Inferior parietal cortex (tissue), 1 donor: ENCODE results near the gene ARPC1A.

Experiments
- DNase-seq: peaks from one replicate; pipeline ENCODE4 v3.0.0-alpha.2; 2016; ENCODE audit errors: extremely low spot score

ARPC1A gene

GRCh38 chr7:99387912-99388311 is 62.2 kb downstream of the ARPC1A start:
- no peak for DNase-seq

GRCh38 chr7:99389772-99390171 is 64.1 kb downstream of the ARPC1A start:
- DNase-seq: no peak

DNA sequence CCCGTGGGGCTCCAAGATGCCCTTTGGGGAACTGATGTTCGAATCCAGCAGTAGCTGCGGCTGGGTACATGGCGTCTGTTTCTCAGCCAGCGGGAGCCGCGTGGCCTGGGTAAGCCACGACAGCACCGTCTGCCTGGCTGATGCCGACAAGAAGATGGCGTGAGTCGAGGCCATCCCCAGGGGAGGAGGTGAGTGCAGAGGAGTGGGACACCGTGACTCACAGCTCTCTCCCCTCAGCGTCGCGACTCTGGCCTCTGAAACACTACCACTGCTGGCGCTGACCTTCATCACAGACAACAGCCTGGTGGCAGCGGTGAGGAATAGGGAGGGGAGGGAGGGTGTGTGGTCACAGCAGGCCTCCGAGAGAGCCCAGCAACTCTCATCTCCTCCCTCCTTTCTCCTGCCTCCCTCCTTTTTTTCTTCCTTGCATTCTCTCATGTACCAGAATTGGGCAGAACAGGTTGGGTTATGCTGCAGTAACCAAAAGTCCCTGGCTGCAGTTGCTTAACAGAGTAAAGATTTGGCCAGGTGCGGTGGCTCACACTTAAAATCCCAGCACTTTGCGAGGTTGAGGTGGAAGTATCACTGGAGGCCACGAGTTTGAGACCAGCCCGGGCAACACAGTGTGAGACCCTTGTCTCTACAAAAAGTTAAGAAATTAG is 65.4 kb downstream of the ARPC1A start:
- no peak for DNase-seq

GRCh38 chr7:99392046-99392445 is 66.3 kb downstream of the ARPC1A start:
- DNase-seq: no peak

- peak; percentile 47 for DNase-seq
These were observed 67.1 kb downstream of the ARPC1A start for GRCh38 chr7:99392659-99393354.

- no peak for DNase-seq
These were observed 67.9 kb downstream of the ARPC1A start for GRCh38 chr7:99393355-99394187.

DNA sequence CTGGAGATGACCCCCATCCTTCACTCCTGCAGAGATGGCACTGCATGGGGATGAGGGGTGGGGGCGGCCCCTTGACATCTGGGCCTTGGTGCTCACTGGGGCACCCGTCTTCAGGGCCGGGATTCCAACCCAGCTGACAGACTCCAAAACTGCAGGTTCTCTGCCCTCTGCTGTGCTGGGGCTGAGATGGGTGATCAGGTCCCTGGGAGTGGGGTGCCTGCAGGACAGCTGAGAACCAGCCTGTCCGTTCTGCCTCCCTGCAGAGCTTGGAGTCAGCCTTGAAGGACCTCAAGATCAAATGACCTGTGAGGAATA is 68.4 kb downstream of the ARPC1A start:
- no peak for DNase-seq

GRCh38 chr7:99395616-99396327 is 70.1 kb downstream of the ARPC1A start:
- no peak for DNase-seq

- DNase-seq: no peak
These were observed 71.0 kb downstream of the ARPC1A start for GRCh38 chr7:99396418-99397296.

DNA sequence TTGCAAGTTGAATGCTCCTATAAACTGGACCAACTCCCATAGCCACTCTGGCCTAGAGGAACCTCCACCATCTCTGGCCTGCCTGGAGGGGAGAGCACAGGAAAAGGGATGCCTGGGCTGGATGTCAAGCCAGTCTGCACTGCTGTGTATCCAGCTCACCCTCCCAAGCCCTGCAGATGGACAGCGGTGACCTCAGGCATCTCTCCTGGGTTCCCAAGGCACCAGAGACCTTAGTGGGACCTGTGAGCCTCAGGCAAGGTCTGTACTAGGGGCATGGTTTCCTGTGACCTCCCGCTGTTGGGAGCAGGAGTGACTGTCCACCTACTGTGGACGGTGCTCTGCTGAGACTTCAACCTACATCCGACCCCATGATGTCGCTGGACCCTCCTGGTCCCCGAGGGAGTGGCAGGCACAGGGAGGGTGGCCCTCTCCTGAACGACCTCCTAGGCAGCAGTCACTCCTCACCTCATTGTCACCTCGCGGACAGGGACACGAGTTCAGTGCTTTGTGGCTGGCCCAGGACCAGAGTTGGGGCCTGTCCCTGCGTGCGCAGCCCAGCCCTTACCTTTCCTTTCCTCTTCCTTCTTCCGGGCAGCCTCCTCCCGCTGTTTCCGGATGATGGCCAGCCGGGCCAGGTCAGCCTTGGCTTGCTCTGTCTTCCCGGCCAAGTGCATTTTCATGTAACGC is 71.7 kb downstream of the ARPC1A start:
- DNase-seq: no peak

DNA sequence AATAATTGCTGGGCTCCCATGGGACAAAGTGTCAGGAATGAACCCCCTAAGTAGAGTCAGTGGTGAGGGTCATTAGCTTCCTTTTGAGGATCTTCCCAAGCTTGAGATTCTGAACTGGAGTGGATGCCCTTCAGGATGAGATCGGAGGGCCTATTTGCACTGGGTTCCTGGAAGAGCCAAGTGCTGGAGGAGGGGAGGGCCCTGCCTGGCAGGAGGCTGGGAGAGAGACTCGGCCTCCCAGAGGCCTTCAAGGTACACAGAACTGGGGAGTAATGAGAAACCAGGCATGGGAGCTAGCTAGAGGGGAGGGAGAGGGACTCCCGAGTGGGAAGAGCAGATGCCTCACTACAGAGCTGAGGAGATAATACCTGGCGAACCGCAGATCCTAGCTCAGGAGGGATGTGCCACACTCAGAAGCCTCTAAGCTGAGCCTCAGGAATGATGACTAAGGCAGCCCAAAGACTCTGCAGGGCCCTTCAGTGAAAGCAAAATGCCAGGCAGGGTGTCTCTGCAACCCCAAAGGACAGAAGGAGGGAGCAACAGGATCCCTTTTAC is 73.3 kb downstream of the ARPC1A start:
- no peak for DNase-seq

DNA sequence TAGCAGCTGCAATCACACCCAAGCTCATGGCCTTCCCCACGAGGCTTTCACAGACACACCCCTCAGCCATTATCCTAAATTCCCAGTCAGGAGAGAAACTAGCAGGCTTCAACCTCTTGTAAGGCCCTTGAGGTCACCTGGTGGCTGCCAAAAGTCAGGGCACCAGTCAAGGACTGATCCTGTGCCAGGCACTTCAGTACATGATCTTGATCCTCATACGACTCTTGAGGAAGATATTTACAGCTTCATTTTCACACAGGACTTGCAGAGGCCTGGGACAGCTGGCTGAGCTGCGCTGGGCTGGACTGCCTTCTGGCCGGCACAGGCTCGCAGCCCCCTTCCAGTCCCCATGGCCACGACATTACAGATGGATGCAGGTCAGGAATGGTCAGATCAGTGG is 73.9 kb downstream of the ARPC1A start:
- no peak for DNase-seq

GRCh38 chr7:99402854-99403253 is 77.2 kb downstream of the ARPC1A start:
- DNase-seq: no peak

DNA sequence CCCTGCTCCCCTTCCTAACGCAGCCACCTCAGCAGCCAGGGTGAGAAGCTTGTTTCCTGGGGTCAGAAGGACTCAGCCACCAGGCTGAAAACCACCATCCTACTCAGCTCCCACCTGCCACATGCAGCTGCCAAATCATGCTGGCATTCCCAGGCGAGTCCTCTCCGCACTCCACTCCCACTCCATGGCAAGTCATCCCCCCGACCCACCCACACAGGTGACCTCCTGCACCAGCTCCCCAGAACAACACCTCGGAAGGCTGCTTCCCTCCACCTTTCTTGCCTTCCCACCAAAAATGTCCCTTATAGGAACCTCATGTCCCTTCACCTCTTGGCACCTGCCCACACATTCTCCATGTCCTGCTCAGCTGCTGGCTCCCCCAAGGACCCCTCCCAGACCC is 78.1 kb downstream of the ARPC1A start:
- no peak for DNase-seq

- DNase-seq: no peak
These were observed 78.7 kb downstream of the ARPC1A start for GRCh38 chr7:99404235-99404976.

DNA sequence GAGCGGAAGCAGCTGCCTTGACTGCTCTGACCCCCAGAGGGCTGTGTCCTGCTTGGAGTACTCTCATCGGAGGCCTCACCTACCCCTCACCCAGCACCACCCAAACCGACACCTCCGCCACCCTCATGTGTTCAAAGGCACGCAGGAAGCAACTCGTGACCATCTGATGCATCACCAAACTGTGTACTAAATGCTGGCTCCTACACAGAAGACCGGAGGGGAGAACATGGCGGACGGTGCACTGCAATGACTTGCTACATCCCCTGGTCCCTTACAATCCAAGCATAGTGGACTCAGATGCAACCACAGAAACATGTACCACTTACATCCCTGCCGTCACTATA is 79.3 kb downstream of the ARPC1A start:
- DNase-seq: no peak

DNA sequence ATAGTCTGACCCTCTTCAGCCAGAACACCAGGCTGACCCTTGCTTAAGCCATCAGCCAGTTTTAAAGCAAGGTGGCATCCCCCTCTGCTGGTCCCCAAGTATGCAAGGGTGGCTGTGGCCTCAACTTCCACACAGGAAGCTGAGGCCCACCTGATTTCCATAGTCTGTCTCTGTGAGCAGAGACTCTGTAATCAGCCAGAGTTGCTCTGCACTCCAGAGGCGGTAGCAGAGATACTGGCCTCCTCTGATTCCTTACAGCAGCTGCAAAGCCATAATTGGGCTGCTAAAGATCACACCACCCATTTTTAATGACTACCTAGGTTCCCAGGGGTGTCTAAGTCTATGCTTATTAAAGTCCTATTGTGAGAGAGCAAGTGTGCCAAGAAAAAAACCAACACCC is 80.9 kb downstream of the ARPC1A start:
- no peak for DNase-seq

DNA sequence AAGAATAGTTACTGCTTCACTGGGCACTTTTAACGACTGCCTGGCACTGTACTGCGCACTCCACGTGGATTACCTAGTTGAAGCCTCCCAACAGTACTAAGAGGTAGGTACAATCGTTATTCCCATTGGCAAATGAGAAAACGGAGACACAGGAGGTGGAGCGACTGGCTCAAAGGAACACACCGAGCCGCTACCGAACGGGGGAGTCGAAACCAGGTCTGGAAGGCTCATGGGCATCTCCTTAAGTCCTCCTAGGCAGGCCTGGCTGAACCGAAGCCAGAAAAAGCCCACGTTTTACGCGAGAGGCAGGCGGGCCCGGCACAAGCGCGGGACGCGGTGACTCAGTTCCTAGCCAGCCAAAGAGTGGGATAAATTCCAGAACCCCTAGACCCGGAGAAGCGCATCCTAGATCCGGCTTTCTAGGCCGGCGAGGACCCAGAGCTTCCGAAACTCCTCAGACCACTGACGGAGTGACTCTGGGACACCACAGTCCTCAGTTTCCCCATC is 82.2 kb downstream of the ARPC1A start:
- peak; percentile 28 for DNase-seq

- peak; percentile 96 for DNase-seq
These were observed 82.9 kb downstream of the ARPC1A start, which contains the start of the genes BUD31 and PDAP1 for GRCh38 chr7:99408379-99409191. Gene BUD31, plus strand, starts transcription at chr7:99408969. Its CDS starts 2,124 bp downstream, at chr7:99411093. Gene PDAP1, minus strand, starts transcription at chr7:99408597. Its CDS starts 49 bp downstream, at chr7:99408548.
